Body of pancreas (tissue), 4 donors: Measurements from ENCODE around the gene TSPAN6. TPM values are rescaled to one million over a fixed set of nuclear protein-coding genes. Genes with fewer than 3 reads are reported as not detected.

Experiments used
- ATAC-seq: fragments of 150-250 bp; one replicate; pipeline ENCODE4 v1.9.1; 2016
- DNase-seq, 4 donors: peaks; one replicate each; pipeline ENCODE4 v3.0.0-alpha.2; 2019
- H3K27ac ChIP-seq, 4 donors: fragments of 200-600 bp; sonication (generic); 1 replicate in 3 of 4; 2 replicates in 1 of 4; pipeline versions ENCODE4 v1.5.1 to v1.6.1; 2016 to 2019; ENCODE audit warnings: mild to moderate bottlenecking in 1 of 4, mixed read lengths in 1 of 4, moderate library complexity in 1 of 4
- H3K27me3 ChIP-seq, 2 donors: fragments of 200-600 bp; sonication (generic); one replicate each; pipeline ENCODE4 v1.6.0; 2016; ENCODE audit warnings: mild to moderate bottlenecking in 1 of 2
- H3K36me3 ChIP-seq, 2 donors: fragments of 200-600 bp; sonication (generic); replicated peaks in 1 of 2; 2 replicates each; pipeline ENCODE4 v1.5.1; 2016; ENCODE audit warnings: low read depth in 2 of 2; ENCODE audit not compliant: insufficient read depth in 1 of 2
- H3K4me1 ChIP-seq: fragments of 200-600 bp; sonication (generic); one replicate; pipeline ENCODE4 v1.6.0; 2016
- H3K4me3 ChIP-seq, 2 donors: fragments of 200-600 bp; sonication (generic); 1 replicate in 1 of 2; 2 replicates in 1 of 2; pipeline ENCODE4 v1.5.1; 2016 to 2019
- H3K9me3 ChIP-seq, 3 donors: fragments of 200-600 bp; sonication (generic); 1 replicate in 2 of 3; 2 replicates in 1 of 3; pipeline ENCODE4 v1.5.1; 2016
- POLR2A ChIP-seq, 3 donors: fragments of 450-650 bp; IDR thresholded peaks; one replicate each; pipeline ENCODE4 v1.6.1; 2016; ENCODE audit warnings: antibody characterized with exemption in 3 of 3, mild to moderate bottlenecking in 2 of 3
- WGBS, 2 donors: methylation state at CpG; one replicate each; pipeline ENCODE4 v1.1.5; 2017; 5-methylcytosine and 5-hydroxymethylcytosine counted together
- intact Hi-C: fragments of 100-400 bp; cut with DNase I; formaldehyde crosslinking; loops from one replicate; pipeline ENCODE4 v1.15.1; 2023
- total RNA-seq, 2 donors: library from RNA; depleted of rRNA; stranded (reverse); fragments of >200 nt; gene quantifications; one replicate each; pipeline ENCODE4 v1.1.0, GENCODE V29; 2016
- TF ChIP-seq, protein P1 (sequence below), 7 experiments: fragments of 450-650 bp in 4 of 7; fragments of 200-600 bp in 3 of 7; sonication (generic) in 3 of 7; IDR thresholded peaks; one replicate each; pipeline ENCODE4 v1.5.1; 2016 to 2019; ENCODE audit warnings: antibody characterized with exemption in 7 of 7

The TSPAN6 gene
- total RNA-seq, 2 donors from 2014 or later = 8.2 to 19.2 TPM

DNA sequence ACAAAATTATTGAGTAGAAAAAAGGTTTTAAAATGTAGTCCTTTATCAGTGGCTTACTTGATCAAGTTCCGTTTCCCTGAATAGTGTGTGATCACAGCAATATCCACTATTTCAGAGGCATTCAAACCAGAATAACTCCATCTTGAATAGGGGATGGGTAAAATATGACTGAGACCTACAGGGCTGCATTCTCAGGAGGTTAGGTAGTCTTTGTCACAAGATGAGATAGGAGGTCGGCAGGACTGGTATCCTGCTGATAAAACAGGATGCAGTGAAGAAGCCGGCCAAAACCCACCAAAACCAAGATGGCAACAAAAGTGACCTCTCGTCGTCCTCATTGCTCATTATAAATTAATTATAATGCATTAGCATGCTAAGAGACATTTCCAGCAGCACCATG is 24.7 kb downstream of the TSPAN6 start:
- TF ChIP-seq, protein P1, sequence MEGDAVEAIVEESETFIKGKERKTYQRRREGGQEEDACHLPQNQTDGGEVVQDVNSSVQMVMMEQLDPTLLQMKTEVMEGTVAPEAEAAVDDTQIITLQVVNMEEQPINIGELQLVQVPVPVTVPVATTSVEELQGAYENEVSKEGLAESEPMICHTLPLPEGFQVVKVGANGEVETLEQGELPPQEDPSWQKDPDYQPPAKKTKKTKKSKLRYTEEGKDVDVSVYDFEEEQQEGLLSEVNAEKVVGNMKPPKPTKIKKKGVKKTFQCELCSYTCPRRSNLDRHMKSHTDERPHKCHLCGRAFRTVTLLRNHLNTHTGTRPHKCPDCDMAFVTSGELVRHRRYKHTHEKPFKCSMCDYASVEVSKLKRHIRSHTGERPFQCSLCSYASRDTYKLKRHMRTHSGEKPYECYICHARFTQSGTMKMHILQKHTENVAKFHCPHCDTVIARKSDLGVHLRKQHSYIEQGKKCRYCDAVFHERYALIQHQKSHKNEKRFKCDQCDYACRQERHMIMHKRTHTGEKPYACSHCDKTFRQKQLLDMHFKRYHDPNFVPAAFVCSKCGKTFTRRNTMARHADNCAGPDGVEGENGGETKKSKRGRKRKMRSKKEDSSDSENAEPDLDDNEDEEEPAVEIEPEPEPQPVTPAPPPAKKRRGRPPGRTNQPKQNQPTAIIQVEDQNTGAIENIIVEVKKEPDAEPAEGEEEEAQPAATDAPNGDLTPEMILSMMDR (IDR thresholded peaks at IDR 0.05) = no peak
- no peak for TF ChIP-seq POLR2A (IDR thresholded peaks at IDR 0.05)
- Histone ChIP-seq H3K4me1 (no peaks in the 10 kb centered on the region), H3K36me3 (no peaks in the 10 kb centered on the region), H3K9me3 (no peaks in the 10 kb centered on the region), H3K4me3 (no peak overlapping the region), H3K27ac (no peak overlapping the region), H3K27me3 (no peaks in the 10 kb centered on the region)
- intact Hi-C loops = no loop called here
- DNase-seq = no peak
- WGBS, 2 donors = 63 to 69% methylated on average over 5 of the region's 5 CpGs
- no peak for ATAC-seq

DNA sequence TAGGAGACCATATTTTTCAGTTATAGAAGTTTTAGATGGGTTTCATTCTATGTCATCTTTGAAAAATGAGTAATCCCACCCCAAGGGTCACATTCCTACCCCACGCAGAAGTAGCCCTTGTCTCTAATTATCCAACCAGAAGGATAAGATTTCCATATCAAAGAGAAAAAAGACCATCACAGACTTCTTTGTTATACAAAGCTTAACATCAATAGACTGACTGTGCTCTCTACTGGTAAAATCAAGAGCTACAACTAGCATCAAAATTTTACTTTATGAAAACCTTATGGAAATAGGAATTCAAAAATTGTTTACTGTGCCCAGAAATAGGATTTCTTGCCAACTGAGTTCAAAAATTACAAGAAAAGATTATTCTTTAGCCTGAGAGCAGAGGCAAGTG is 27.0 kb downstream of the TSPAN6 start:
- no peak for ATAC-seq
- 11 to 20% methylated on average over 1 of the region's 1 CpG for WGBS, 2 donors
- DNase-seq = no peak
- Histone ChIP-seq H3K4me3 (no peak overlapping the region), H3K4me1 (no peaks in the 10 kb centered on the region), H3K9me3 (no peaks in the 10 kb centered on the region), H3K27me3 (no peaks in the 10 kb centered on the region), H3K27ac (no peak overlapping the region), H3K36me3 (no peaks in the 10 kb centered on the region)
- intact Hi-C loops = no loop called here
- TF ChIP-seq POLR2A (IDR thresholded peaks at IDR 0.05) = no peak

DNA sequence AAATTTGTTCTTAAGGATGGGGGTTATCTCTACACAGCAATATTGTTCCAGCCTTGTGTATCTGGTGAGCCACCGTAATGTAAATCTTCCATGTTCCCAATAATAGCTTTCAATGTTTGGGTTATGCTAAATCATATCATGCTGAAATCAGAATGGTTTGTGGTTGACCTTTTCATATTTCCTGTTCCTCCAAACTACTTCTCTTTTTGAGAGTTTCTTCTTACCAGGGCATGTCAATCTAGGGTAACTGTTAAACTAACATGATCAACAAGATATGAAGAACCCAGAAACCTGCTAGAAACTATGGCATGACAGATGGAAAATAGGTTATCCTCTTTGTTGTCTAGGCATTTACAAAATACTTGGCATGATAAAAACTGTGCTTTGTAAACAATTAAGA is 29.9 kb downstream of the TSPAN6 start:
- Histone ChIP-seq H3K4me1 (no peaks in the 10 kb centered on the region), H3K9me3 (no peaks in the 10 kb centered on the region), H3K4me3 (no peak overlapping the region), H3K27ac (no peak overlapping the region), H3K36me3 (no peaks in the 10 kb centered on the region), H3K27me3 (no peaks in the 10 kb centered on the region)
- no peak for DNase-seq
- TF ChIP-seq, protein P1 (IDR thresholded peaks at IDR 0.05) = no peak
- TF ChIP-seq POLR2A (IDR thresholded peaks at IDR 0.05) = no peak
- intact Hi-C loops = no loop called here
- no peak for ATAC-seq
- 56 to 83% methylated on average over 1 of the region's 1 CpG for WGBS, 2 donors

DNA sequence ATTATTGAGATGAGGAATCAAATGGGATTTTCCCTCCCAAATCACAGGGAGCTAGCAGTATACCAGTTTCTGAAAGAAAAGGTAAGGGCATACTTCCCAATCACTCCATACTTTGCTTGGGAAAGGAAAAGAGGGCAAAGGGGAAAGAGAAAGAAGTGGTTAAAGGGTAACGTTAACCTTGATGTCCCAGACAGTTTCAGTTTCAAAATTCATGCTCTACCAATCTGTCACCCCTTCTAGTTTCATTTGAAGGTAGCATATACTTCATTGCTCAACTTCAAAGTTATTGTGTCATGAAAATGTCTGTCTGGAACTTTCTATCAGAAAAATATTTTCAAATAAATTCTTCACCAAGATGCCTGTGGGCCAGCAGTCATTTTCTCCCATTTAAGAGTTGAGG is 35.8 kb downstream of the TSPAN6 start:
- no peaks in the 10 kb centered on the region for H3K4me1 ChIP-seq
- intact Hi-C loops = no loop called here
- no peak overlapping the region for H3K4me3 ChIP-seq
- no peaks in the 10 kb centered on the region for H3K9me3 ChIP-seq
- no peak for DNase-seq
- TF ChIP-seq, protein P1 (IDR thresholded peaks at IDR 0.05) = no peak
- no peak for TF ChIP-seq POLR2A (IDR thresholded peaks at IDR 0.05)
- H3K36me3 ChIP-seq = no peaks in the 10 kb centered on the region
- no peak overlapping the region for H3K27ac ChIP-seq
- WGBS, 2 donors = 44 to 53% methylated on average over 1 of the region's 1 CpG
- H3K27me3 ChIP-seq = no peaks in the 10 kb centered on the region
- no peak for ATAC-seq

DNA sequence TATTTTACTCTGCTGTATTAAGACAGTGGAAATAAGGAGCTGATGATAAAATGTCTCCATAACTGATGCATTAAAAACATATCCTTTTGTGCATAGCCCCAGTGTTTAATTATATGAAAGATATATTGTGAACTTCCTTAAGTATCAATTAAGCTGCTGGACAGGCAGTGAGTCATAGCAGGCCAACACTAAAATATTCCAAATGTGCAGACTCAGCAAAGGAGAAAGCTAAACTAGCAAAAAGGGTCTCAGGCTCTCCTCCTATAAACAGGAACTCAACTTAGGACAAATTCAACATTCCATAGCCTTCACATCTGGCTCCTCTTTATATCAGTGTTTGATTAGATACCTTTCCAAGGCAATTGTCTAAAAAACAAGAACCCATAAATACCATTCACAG is 36.3 kb downstream of the TSPAN6 start:
- Histone ChIP-seq H3K36me3 (no peaks in the 10 kb centered on the region), H3K4me3 (no peak overlapping the region), H3K27me3 (no peaks in the 10 kb centered on the region), H3K9me3 (no peaks in the 10 kb centered on the region), H3K4me1 (no peaks in the 10 kb centered on the region), H3K27ac (no peak overlapping the region)
- intact Hi-C loops = no loop called here
- ATAC-seq (no peak), DNase-seq (no peak)
- no peak for TF ChIP-seq POLR2A (IDR thresholded peaks at IDR 0.05)
- TF ChIP-seq, protein P1 (IDR thresholded peaks at IDR 0.05) = no peak
